Ishikawa (cell line): ENCODE data around the gene MGAM2.

ENCODE experiments used
- FOXM1 ChIP-seq: IDR thresholded peaks from 2 replicates; pipeline ENCODE4 v1.6.1; 2012; ENCODE audit warnings: low read depth, borderline replicate concordance
- TF ChIP-seq, protein P1 (sequence below): IDR thresholded peaks from 2 replicates; pipeline ENCODE4 v1.6.1; 2012; ENCODE audit warnings: low read depth, mild to moderate bottlenecking

DNA sequence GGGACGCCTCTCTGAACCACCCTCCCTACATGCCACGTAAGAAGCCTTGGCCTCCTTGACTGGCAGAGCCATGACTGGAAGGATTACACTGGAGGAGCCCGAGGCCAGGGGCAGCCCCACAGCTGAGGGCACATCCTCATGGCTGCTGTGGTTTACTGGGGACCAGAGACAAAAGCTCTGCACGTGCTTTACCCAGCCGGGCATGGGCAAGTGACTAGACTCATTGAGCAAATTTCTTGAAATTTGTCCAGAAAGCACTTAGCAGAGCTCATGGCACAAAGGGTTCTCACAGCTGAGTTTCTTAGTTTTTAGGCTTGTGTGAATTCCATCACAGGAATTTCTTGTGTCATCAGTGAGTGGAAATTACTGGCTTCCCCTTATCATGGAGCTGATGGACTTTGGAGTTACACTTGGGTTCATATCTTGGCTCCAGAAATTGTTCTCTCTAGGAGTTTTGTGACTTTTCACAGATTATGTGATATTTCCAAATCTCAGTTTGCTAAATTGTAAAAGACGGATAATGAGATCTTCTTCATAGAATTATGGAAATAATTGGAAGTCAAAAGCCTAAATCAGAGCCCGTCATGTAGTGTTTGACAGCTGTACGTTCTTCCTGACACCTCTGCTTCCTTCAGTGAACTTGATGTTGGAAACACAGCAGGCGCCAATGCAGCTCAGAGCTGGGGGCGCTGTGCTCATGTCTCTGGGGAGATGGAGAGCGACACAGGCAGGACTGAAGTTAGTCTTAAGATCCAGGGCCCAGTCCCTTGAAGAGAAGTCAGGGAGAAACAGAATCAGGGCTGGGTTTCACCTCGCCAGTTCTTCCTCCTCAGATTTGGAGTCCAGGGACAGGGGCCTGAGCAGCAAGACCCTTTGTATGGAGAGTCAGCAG lies 47.7 kb upstream of the MGAM2 start:
- TF ChIP-seq, protein P1, sequence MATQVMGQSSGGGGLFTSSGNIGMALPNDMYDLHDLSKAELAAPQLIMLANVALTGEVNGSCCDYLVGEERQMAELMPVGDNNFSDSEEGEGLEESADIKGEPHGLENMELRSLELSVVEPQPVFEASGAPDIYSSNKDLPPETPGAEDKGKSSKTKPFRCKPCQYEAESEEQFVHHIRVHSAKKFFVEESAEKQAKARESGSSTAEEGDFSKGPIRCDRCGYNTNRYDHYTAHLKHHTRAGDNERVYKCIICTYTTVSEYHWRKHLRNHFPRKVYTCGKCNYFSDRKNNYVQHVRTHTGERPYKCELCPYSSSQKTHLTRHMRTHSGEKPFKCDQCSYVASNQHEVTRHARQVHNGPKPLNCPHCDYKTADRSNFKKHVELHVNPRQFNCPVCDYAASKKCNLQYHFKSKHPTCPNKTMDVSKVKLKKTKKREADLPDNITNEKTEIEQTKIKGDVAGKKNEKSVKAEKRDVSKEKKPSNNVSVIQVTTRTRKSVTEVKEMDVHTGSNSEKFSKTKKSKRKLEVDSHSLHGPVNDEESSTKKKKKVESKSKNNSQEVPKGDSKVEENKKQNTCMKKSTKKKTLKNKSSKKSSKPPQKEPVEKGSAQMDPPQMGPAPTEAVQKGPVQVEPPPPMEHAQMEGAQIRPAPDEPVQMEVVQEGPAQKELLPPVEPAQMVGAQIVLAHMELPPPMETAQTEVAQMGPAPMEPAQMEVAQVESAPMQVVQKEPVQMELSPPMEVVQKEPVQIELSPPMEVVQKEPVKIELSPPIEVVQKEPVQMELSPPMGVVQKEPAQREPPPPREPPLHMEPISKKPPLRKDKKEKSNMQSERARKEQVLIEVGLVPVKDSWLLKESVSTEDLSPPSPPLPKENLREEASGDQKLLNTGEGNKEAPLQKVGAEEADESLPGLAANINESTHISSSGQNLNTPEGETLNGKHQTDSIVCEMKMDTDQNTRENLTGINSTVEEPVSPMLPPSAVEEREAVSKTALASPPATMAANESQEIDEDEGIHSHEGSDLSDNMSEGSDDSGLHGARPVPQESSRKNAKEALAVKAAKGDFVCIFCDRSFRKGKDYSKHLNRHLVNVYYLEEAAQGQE = no peak
- no peak for TF ChIP-seq FOXM1
